Activated naive CD8-positive, alpha-beta T cell treated with anti-CD3 and anti-CD28 coated beads, Interleukin-2, amount 50 U/mL, for 24 hours (primary cell): ENCODE results near the gene AOPEP.

Experiments
- ATAC-seq: fragments of 150-1000 bp; cut with Tn5 transposase; one replicate; pipeline ENCODE4 v1.10.0; 2021
- DNase-seq: peaks from one replicate; pipeline ENCODE4 v3.0.0; 2021
- H3K27ac Mint-ChIP-seq: one replicate; pipeline ENCODE4 v1.8.0; 2021; ENCODE audit warnings: mild to moderate bottlenecking, mixed read lengths
- H3K27me3 Mint-ChIP-seq: one replicate; pipeline ENCODE4 v1.8.0; 2021; ENCODE audit warnings: mixed read lengths
- H3K36me3 Mint-ChIP-seq: one replicate; pipeline ENCODE4 v1.8.0; 2021; ENCODE audit warnings: low read depth, mixed read lengths
- H3K4me1 Mint-ChIP-seq: one replicate; pipeline ENCODE4 v1.8.0; 2021; ENCODE audit warnings: mixed read lengths
- H3K4me3 Mint-ChIP-seq: one replicate; pipeline ENCODE4 v1.8.0; 2021; ENCODE audit warnings: mild to moderate bottlenecking, moderate library complexity, mixed read lengths
- H3K9me3 Mint-ChIP-seq: one replicate; pipeline ENCODE4 v1.8.0; 2021; ENCODE audit warnings: mixed read lengths

Gene AOPEP

DNA sequence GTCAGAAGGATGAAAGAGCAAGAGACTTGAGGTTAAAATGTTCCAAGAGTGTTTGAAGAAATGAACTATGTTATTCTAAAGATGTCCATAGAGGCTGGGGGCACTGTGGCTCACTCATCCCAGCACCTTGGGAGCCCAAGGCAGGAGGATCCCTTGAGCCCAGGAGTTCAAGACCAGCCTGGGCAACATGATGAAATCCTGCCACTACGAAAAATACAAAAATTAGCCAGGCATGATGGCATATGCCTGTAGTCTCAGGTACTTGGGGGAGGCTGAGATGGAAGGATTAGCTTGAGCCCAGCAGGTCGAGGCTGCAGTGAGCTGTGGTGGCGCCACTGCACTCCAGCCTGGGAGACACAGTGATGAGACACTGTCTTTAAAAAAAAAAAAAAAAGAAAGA, 2.7 kb downstream of the AOPEP start:
- H3K36me3 Mint-ChIP-seq = no peaks in the 10 kb centered on the region

GRCh38 chr9:94734054-94734754, 7.7 kb downstream of the AOPEP start:
- H3K4me1 Mint-ChIP-seq = no peaks in the 10 kb centered on the region
- no peaks in the 10 kb centered on the region for H3K9me3 Mint-ChIP-seq
- no peaks in the 10 kb centered on the region for H3K27me3 Mint-ChIP-seq
- peaks cover 7% of the 10 kb centered on the region for H3K36me3 Mint-ChIP-seq
- DNase-seq (no peak), ATAC-seq (no peak)
- H3K4me3 Mint-ChIP-seq = no peak overlapping the region
- H3K27ac Mint-ChIP-seq = no peak overlapping the region

More for the DNA sequence above, 2.7 kb downstream of the AOPEP start:
- DNase-seq (no peak), ATAC-seq (no peak)
- no peak overlapping the region for H3K27ac Mint-ChIP-seq
- H3K27me3 Mint-ChIP-seq = no peaks in the 10 kb centered on the region
- H3K4me3 Mint-ChIP-seq = no peak overlapping the region
- H3K9me3 Mint-ChIP-seq = no peaks in the 10 kb centered on the region
- H3K4me1 Mint-ChIP-seq = peaks cover 16% of the 10 kb centered on the region

- H3K4me3 Mint-ChIP-seq = no peak overlapping the region
- no peak overlapping the region for H3K27ac Mint-ChIP-seq
- DNase-seq = no peak
- no peaks in the 10 kb centered on the region for H3K27me3 Mint-ChIP-seq
- ATAC-seq = no peak
- no peaks in the 10 kb centered on the region for H3K9me3 Mint-ChIP-seq
- H3K36me3 Mint-ChIP-seq = peaks cover 10% of the 10 kb centered on the region
- no peaks in the 10 kb centered on the region for H3K4me1 Mint-ChIP-seq
Observed at GRCh38 chr9:94736759-94737158, 10.3 kb downstream of the AOPEP start.

GRCh38 chr9:94740145-94740840, 13.8 kb downstream of the AOPEP start:
- Mint-ChIP-seq H3K27me3 (no peaks in the 10 kb centered on the region), H3K4me3 (no peak overlapping the region)
- no peak for ATAC-seq

GRCh38 chr9:94741866-94742265, 15.4 kb downstream of the AOPEP start:
- DNase-seq = no peak
- no peak overlapping the region for H3K4me3 Mint-ChIP-seq
- H3K9me3 Mint-ChIP-seq = peaks cover 8% of the 10 kb centered on the region
- H3K4me1 Mint-ChIP-seq = no peaks in the 10 kb centered on the region
- H3K36me3 Mint-ChIP-seq = peaks cover 24% of the 10 kb centered on the region
- no peaks in the 10 kb centered on the region for H3K27me3 Mint-ChIP-seq
- no peak for ATAC-seq
- H3K27ac Mint-ChIP-seq = no peak overlapping the region

More at GRCh38 chr9:94740145-94740840, 13.8 kb downstream of the AOPEP start:
- Mint-ChIP-seq H3K27ac (no peak overlapping the region), H3K4me1 (no peaks in the 10 kb centered on the region), H3K36me3 (peaks cover 24% of the 10 kb centered on the region), H3K9me3 (peaks cover 3% of the 10 kb centered on the region)
- DNase-seq = no peak

DNA sequence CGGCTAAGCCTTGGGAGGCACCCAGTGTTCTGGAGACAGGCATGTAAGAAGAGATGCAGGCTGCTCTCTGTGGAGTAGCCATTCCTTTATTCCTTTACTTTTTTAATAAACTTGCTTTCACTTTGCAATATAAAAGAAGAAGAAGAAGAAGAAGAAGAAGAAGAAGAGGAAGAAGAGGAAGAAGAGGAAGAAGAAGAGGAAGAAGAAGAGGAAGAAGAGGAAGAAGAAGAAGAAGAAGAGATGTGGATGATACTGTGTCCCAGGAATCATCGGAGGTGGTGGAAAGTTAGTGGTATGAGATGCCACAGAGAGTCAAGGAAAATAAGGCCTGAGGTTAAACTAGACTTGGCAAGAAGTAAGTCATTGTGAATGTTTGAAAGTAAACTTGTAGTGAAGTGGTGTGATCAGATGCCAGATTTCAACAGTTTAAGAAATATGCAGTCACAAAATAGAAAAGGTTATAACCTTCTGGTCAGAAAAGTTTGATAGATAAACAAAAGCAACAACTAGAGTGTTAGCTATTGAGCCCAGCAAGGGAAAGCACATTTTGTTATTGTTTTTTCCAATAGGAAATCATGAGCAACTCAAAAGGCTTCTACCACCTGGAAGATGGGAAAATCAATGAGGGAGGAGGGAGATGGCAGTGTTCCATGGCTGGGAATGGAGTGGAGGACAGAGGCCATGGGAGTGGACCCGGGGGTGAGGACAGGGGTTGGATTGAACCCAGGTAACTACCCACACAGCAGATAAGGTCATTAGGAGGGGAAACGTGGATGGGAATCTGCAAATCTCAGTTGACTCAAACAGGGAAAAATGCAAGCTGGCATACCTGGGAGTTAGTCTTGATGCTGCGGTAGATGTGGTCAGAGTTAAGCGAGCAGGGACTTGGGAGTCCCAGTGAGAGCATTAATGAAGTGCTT, 16.8 kb downstream of the AOPEP start:
- H3K27me3 Mint-ChIP-seq = no peaks in the 10 kb centered on the region
- no peak overlapping the region for H3K4me3 Mint-ChIP-seq
- H3K36me3 Mint-ChIP-seq = peaks cover 27% of the 10 kb centered on the region
- no peak for ATAC-seq
- H3K27ac Mint-ChIP-seq = no peak overlapping the region
- DNase-seq = no peak
- H3K4me1 Mint-ChIP-seq = no peaks in the 10 kb centered on the region
- H3K9me3 Mint-ChIP-seq = peaks cover 18% of the 10 kb centered on the region

- Mint-ChIP-seq H3K4me1 (no peaks in the 10 kb centered on the region), H3K27me3 (no peaks in the 10 kb centered on the region), H3K27ac (no peak overlapping the region), H3K9me3 (peaks cover 35% of the 10 kb centered on the region), H3K4me3 (no peak overlapping the region), H3K36me3 (peaks cover 42% of the 10 kb centered on the region)
- no peak for ATAC-seq
- no peak for DNase-seq
Observed at GRCh38 chr9:94745806-94746540, 19.5 kb downstream of the AOPEP start.

DNA sequence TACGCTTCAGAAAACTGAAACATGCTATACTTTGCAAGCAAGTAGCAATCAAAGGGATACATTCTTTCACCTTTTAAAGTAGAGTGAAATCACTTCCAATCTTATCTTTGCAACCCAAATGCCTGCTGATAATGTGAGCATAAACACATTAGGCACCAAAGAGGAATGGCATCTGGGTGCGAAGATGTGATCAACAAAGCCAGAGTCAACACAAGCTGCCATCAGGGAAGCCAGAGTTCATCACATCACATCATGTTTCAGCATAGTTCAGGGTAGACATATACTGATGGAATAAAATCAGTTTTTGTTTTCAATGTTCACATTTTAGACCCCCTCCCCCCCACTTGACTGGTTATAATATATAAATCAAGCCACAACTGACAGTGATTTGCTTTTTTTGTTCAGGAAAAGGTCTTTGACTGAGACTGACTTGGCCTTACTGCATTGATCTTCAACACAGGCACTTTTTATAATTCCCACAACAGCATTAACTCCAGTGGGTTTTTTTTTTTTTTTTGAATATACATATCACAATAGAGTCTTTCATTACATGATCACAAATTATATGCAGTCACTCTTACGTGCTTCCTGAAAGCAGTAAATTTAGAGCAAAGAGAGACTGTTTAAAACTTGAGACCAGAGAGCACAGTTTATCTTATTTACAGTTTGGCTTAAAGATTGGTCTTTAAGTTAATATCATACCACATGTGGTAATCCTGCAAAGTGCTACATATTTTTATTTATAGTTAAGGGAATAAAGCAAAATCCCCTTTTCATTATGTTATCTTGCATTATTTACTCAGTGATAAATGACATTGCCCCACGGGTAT, 20.3 kb downstream of the AOPEP start:
- ATAC-seq = no peak
- Mint-ChIP-seq H3K4me3 (no peak overlapping the region), H3K36me3 (peaks cover 47% of the 10 kb centered on the region), H3K9me3 (peaks cover 35% of the 10 kb centered on the region), H3K27ac (no peak overlapping the region), H3K4me1 (no peaks in the 10 kb centered on the region), H3K27me3 (no peaks in the 10 kb centered on the region)
- no peak for DNase-seq

DNA sequence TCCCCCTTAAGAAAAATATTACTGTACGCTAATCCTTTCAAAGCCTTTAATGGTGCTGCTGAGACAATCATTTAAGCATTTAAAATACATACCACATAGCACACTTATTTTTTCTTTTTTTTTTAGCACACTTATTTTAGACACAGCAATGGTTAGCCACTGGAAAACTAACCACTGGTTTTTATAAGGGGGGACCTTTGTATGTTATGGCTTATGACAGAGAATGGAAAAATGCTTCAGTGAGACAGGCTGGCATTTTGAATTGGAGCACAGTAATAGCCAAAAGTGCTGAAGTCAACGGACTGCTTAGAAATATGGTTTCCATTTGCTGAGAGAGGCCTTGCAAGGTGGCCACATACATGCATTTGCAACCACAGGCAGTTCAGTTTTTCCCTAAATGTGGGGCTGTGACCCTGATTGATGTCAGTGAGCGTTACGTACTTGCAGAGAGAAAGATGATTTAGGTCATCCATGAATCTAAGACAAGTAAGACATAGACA, 28.5 kb downstream of the AOPEP start:
- Mint-ChIP-seq H3K4me1 (peaks cover 4% of the 10 kb centered on the region), H3K4me3 (no peak overlapping the region), H3K27me3 (no peaks in the 10 kb centered on the region), H3K9me3 (peaks cover 2% of the 10 kb centered on the region), H3K36me3 (peaks cover 15% of the 10 kb centered on the region), H3K27ac (no peak overlapping the region)
- DNase-seq (no peak), ATAC-seq (no peak)

DNA sequence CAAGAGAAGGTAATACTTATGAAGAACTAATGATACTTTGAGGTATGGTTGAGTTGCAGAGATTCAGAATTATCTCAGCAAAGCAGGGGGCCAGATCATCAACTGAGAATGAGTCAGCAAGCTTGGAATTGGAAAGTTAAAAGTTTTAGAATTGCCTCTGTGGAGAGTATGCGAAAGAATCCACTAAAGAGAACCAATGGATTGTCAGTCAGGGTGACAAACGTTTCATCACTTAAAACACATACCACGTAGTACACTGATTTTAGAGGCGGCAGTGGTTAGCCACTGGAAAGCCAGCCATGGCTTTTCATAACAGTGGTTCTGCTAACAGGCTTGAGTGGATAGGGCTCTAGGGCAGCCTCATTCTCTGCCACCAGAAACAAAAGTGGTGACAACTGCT, 30.7 kb downstream of the AOPEP start:
- Mint-ChIP-seq H3K36me3 (peaks cover 15% of the 10 kb centered on the region), H3K4me1 (peaks cover 4% of the 10 kb centered on the region), H3K9me3 (no peaks in the 10 kb centered on the region), H3K27me3 (no peaks in the 10 kb centered on the region), H3K27ac (no peak overlapping the region), H3K4me3 (no peak overlapping the region)
- DNase-seq = no peak
- no peak for ATAC-seq

DNA sequence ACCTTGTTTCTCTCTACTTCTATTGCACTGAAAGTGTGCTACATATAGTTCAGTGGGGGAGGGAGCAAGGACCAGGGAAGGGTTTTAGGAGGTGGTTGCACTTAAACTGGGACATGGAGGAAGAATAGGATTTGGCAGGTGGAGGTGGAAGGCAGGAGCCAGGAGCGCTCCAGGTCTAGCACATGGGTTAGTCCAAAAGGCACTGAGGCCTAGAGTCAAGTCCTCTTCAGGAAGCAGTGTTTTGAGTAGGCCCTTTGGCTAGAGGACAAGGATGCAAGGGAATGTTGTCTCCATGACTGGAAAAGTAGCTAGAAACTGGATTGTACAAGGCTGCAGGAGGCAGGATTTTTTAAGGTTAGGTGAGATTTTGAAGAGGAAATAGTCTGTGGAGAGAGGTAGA, 31.5 kb downstream of the AOPEP start:
- H3K9me3 Mint-ChIP-seq = no peaks in the 10 kb centered on the region
- no peak overlapping the region for H3K4me3 Mint-ChIP-seq

DNA sequence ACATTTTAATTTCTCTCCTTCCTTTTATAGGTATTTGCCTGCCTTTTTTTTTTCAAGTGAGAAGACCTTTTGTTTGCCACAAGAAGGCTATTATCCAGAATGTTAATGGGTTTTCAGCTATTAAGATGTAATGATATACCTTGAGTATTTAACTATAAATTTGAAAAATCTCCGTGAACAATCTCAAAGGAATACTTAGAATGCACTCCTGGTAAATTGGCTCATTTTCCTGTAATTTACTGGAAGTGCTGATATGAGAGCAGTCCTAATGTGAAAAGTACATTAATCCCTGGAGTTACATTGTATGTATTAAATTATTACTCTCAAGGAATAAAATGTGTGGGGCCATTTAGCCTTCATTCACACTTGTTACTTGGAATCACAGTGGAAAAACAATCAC, 32.4 kb downstream of the AOPEP start:
- ATAC-seq = no peak
- DNase-seq = no peak
- Mint-ChIP-seq H3K27me3 (no peaks in the 10 kb centered on the region), H3K4me1 (peaks cover 4% of the 10 kb centered on the region), H3K27ac (no peak overlapping the region), H3K4me3 (no peak overlapping the region), H3K9me3 (no peaks in the 10 kb centered on the region), H3K36me3 (peaks cover 15% of the 10 kb centered on the region)

More for the DNA sequence above, 31.5 kb downstream of the AOPEP start:
- Mint-ChIP-seq H3K4me1 (peaks cover 4% of the 10 kb centered on the region), H3K27me3 (no peaks in the 10 kb centered on the region), H3K27ac (no peak overlapping the region), H3K36me3 (peaks cover 15% of the 10 kb centered on the region)
- no peak for DNase-seq
- no peak for ATAC-seq

- no peaks in the 10 kb centered on the region for H3K27me3 Mint-ChIP-seq
- no peak overlapping the region for H3K4me3 Mint-ChIP-seq
- DNase-seq (no peak), ATAC-seq (no peak)
- H3K4me1 Mint-ChIP-seq = peaks cover 4% of the 10 kb centered on the region
- H3K36me3 Mint-ChIP-seq = peaks cover 17% of the 10 kb centered on the region
- H3K9me3 Mint-ChIP-seq = no peaks in the 10 kb centered on the region
- H3K27ac Mint-ChIP-seq = no peak overlapping the region
Observed at GRCh38 chr9:94760010-94760409, 33.5 kb downstream of the AOPEP start.
